Cardiac fibroblast (primary cell): ENCODE measurements around the gene ATP6V1F.

Source experiments
- DNase-seq, 2 donors: peaks; one replicate each; pipeline versions ENCODE4 v3.0.0 to v3.0.0-alpha.2; 2010; ENCODE audit warnings: low read depth in 2 of 2
- H3K4me3 ChIP-seq, 2 donors: replicated peaks in 1 of 2; 1 replicate in 1 of 2; 2 replicates in 1 of 2; pipeline ENCODE4 v1.5.1; 2011; ENCODE audit warnings: low read depth in 2 of 2, low read length in 2 of 2, mild to moderate bottlenecking in 2 of 2, moderate library complexity in 1 of 2
- TF ChIP-seq, protein P1 (sequence below): IDR thresholded peaks from one replicate; pipeline ENCODE4 v1.5.1; 2011; ENCODE audit warnings: low read depth, mild to moderate bottlenecking, low read length, inconsistent platforms

The ATP6V1F gene

DNA sequence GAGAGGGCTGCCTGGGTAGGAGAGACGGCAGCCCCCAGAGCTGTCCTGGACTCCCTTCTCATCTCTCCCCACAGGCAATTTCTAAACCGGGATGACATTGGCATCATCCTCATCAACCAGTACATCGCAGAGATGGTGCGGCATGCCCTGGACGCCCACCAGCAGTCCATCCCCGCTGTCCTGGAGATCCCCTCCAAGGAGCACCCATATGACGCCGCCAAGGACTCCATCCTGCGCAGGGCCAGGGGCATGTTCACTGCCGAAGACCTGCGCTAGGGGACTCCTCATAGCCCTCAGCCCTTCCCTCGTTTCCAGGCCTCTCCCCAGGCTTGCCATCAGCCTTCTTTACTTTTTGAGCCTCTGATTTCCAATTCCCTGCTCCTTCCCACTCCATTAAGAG is 2.6 kb downstream of the ATP6V1F start:
- DNase-seq, result no peak
- no peak overlapping the region for H3K4me3 ChIP-seq
- TF ChIP-seq, protein P1, sequence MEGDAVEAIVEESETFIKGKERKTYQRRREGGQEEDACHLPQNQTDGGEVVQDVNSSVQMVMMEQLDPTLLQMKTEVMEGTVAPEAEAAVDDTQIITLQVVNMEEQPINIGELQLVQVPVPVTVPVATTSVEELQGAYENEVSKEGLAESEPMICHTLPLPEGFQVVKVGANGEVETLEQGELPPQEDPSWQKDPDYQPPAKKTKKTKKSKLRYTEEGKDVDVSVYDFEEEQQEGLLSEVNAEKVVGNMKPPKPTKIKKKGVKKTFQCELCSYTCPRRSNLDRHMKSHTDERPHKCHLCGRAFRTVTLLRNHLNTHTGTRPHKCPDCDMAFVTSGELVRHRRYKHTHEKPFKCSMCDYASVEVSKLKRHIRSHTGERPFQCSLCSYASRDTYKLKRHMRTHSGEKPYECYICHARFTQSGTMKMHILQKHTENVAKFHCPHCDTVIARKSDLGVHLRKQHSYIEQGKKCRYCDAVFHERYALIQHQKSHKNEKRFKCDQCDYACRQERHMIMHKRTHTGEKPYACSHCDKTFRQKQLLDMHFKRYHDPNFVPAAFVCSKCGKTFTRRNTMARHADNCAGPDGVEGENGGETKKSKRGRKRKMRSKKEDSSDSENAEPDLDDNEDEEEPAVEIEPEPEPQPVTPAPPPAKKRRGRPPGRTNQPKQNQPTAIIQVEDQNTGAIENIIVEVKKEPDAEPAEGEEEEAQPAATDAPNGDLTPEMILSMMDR, result no peak

DNA sequence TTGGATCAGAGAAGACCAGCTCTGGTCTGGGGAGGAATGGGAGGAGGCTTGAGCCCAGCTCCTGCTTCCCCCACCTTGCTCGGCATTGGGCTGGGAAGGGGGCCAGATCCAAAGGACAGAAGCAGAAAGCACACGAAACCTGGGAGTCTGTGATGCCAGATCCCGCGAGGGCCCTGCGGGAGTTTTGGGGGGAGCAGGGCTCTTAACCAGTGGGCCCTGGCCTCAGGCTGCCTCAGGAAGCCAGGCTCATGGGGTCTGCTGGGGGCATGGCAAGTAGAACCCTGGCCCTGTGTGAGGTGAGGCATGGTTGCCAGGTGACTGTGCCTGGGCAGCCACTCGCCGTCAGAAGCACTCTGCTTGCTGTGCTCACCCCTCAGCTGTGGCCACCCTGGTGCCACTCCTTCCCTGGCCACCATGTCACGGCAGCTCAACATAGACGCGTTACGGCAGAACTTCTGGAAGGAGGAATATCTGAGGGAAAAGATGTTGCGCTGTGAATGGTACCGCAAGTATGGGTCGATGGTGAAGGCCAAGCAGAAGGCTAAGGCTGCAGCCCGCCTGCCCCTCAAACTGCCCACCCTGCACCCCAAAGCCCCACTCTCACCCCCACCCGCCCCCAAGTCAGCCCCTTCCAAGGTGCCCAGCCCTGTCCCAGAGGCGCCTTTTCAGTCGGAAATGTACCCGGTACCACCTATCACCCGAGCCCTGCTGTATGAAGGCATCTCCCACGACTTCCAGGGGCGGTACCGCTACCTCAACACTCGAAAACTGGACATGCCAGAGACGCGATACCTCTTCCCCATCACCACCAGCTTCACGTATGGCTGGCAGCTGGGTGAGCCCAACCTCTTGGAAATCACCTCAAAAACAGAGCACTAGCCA is 3.6 kb downstream of the ATP6V1F start:
- no peak overlapping the region for H3K4me3 ChIP-seq
- TF ChIP-seq, protein P1, result no peak
- no peak for DNase-seq

DNA sequence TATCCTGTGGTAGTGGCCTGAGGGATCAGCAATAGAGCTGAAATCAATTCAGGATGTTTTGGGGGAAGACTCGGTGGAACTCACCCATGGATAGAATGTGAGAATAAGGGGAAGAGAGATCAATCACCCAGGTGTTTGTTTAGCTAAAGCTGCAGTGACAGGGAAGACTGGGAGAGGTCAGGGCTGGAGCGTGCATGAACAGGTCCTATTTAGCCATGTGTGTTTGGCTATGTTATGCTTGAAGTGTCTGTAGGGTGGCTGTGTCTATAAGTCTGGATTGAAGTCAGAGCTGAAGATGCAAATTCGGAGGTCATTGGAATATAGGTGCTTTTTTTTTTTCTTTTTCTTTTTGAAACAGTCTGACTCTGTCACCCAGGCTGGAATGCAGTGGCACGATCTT is 4.6 kb downstream of the ATP6V1F start:
- H3K4me3 ChIP-seq, result no peak overlapping the region
- TF ChIP-seq, protein P1, result no peak
- no peak for DNase-seq

DNA sequence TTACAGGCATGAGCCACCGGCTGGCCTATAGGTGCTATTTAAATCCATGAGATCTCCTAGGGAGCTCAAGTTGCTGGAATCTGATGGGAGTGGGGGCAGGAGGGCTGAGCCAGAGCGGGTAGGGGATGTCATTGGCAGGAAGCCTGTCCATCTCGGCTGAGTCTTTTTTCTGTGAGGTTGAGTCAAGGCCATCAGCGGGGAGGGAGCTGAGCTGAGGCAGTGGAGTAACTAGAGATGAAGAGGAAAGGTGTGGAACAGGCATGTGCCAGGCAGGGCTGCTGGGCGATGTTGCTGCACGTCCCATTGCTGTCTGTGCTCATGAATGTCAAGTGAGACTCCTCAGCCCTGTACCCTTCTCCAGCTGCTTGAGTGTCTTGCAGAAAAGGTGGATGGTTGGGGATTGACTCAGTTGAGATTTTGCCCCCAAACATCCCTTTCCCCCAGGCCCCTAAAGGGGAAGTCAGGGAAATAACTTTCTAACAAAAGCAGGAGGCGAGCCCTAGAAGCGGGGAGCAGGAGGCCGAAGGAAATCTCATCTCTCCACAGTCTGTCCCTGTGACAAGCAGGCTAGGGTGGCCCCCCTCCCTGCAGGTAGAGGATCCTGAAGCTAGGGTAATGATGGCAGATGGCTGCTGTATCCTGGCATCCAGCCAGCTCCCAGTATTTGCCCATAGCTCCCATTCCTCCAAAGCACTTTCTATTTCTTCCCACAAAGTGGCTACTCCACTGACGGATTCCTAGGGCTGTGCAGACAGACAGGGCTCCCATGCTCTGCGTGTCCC is 5.4 kb downstream of the ATP6V1F start:
- DNase-seq, result no peak
- no peak overlapping the region for H3K4me3 ChIP-seq
- TF ChIP-seq, protein P1, result no peak

DNA sequence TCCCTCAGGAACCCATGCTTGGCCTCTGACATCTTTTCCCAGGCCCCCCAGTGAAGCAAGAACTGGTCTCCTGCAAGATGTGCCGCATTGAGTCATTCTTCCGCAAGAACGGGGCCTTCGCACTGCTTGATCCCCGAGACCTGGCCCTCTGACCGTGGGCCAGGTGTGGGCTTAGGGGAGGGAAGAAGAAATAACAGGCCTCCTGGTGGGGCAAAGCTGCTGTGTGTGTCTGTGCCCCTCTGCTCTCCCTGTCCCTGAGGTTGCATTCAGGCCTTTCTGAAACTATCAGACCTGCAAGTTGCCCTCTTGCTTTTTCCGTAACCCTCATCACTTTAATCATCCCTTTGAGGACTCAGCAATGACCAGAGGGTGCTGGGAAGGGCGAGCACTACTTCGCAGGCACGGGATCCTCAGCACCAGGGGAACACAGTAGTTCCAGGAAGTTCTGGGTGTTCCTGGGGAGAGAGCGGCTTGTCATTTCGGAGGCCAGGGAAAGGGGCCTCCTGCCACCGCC is 6.0 kb downstream of the ATP6V1F start:
- TF ChIP-seq, protein P1, result no peak
- H3K4me3 ChIP-seq, result peak overlapping the region in 1 of 2 donors; percentile 48
- DNase-seq, result no peak

DNA sequence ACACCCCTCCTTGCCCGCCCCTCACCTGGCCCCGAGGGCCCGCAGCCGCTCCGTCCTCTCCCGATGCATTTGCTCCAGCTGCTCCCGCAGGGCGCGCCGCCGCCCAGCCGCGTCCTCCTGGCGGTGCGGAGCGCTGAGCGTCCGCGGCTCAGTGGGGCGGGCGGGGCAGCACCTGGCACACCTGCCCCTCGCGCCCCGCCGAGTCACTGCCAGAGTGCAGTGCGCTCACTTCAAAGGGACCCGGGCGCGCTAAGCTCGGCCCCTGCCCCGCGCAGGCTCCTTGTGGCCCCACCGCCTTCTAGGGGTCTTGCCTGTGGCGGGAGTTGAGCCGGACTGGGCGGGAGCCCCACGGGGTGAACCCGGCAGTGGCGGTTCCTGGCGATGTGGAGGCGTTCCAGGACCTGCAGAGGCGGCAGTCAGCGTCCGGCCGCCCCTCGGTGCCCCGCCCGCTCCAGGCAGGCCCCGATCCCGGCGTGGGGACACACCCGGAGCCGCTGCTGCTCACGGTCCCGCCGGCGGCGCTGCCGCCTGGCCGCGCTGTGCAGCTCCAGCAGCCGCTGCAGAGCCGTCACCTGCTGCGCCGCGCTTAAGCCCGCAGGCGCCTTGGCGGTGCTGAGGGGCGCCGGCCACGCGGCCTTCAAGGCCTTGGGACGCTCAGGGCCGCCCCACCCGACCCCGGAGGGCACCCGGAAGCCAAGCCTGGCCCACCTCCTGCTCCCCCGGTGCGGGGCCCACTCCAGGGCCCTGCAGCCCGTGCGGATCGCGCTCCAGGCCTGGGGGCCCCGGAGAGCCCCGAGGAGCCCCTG is 6.7 kb downstream of the ATP6V1F start:
- TF ChIP-seq, protein P1, result no peak
- DNase-seq, result peak; percentile 25 to 42
- peak overlapping the region; percentile 42 to 48 for H3K4me3 ChIP-seq
